ENCODE data around the gene PILRA.
"Not testable (repeated sequence)": the region's sequence is repeated elsewhere in the genome, so short reads cannot be mapped to it uniquely, and the experiment has no call there.

Gene PILRA

GRCh38 chr7:100373870-100374598 lies 747 bp downstream of the PILRA start:
- 82% methylated on average over 13 of the region's 15 CpGs for WGBS

GRCh38 chr7:100374601-100375000 lies 1.3 kb downstream of the PILRA start:
- H4K8ac ChIP-seq (ENCODE audit: low read length): no peak overlapping the region
- no peak overlapping the region for H2AFZ ChIP-seq (ENCODE audit: low read depth, low read length)
- H3K27ac ChIP-seq (ENCODE audit: low read length, poor library complexity, severe bottlenecking): no peak overlapping the region
- no peak overlapping the region for H2BK12ac ChIP-seq (ENCODE audit: low read length in 2 of 2)
- H3K4me1 ChIP-seq (ENCODE audit: control insufficient read depth, insufficient read depth, low read depth, low read length): peaks cover 16% of the 10 kb centered on the region
- H4K91ac ChIP-seq (ENCODE audit: low read length): no peak overlapping the region
- H3K4me2 ChIP-seq (ENCODE audit: low read length, poor library complexity, severe bottlenecking): no peak overlapping the region
- no peak for DNase-seq
- H3K23ac ChIP-seq (ENCODE audit: low read length in 2 of 2): no peak overlapping the region
- no peak overlapping the region for H2BK5ac ChIP-seq (ENCODE audit: low read depth, low read length, poor library complexity, severe bottlenecking)
- H3K27me3 ChIP-seq (ENCODE audit: control insufficient read depth in 1 of 2, insufficient read depth in 1 of 2, low read length in 2 of 2): peaks cover 0 to 4% of the 10 kb centered on the region in 2 experiments
- no peak overlapping the region for H3K18ac ChIP-seq (ENCODE audit: low read depth in 1 of 2, low read length in 2 of 2)
- no peak overlapping the region for H2BK120ac ChIP-seq (ENCODE audit: low read depth, low read length)
- H3K4ac ChIP-seq (ENCODE audit: low read depth in 1 of 2, low read length in 2 of 2): peak overlapping the region in 1 of 2 experiments; percentile 39
- no peaks in the 10 kb centered on the region for H3K36me3 ChIP-seq (ENCODE audit: control insufficient read depth in 1 of 2, insufficient read depth in 2 of 2, low read depth in 1 of 2, low read length in 2 of 2)
- H3K79me1 ChIP-seq (replicated peaks; ENCODE audit: low read length, poor library complexity, severe bottlenecking): no peaks in the 10 kb centered on the region
- no peak overlapping the region for H2BK15ac ChIP-seq (ENCODE audit: low read depth, poor library complexity, severe bottlenecking)
- H3K9me3 ChIP-seq (ENCODE audit: control insufficient read depth, low read length): no peaks in the 10 kb centered on the region
- no peak overlapping the region for H3K4me3 ChIP-seq (ENCODE audit: insufficient read depth in 1 of 2, low read depth in 1 of 2, low read length in 2 of 2)
- 76% methylated on average over 5 of the region's 5 CpGs for WGBS
- no peak overlapping the region for H2AK5ac ChIP-seq (ENCODE audit: low read length, severe bottlenecking)
- H3K14ac ChIP-seq (ENCODE audit: low read length in 2 of 2): no peak overlapping the region
- no peak overlapping the region for H3K9ac ChIP-seq (ENCODE audit: low read length)

More at GRCh38 chr7:100373870-100374598, 747 bp downstream of the PILRA start:
- not testable (repeated sequence) for H2BK120ac ChIP-seq (ENCODE audit: low read depth, low read length); DNase-seq; H3K79me1 ChIP-seq (replicated peaks; ENCODE audit: low read length, poor library complexity, severe bottlenecking); H3K36me3 ChIP-seq (ENCODE audit: control insufficient read depth in 1 of 2, insufficient read depth in 2 of 2, low read depth in 1 of 2, low read length in 2 of 2); H3K27me3 ChIP-seq (ENCODE audit: control insufficient read depth in 1 of 2, insufficient read depth in 1 of 2, low read length in 2 of 2); H2AFZ ChIP-seq (ENCODE audit: low read depth, low read length); H3K14ac ChIP-seq (ENCODE audit: low read length in 2 of 2); H2BK5ac ChIP-seq (ENCODE audit: low read depth, low read length, poor library complexity, severe bottlenecking); H3K27ac ChIP-seq (ENCODE audit: low read length, poor library complexity, severe bottlenecking); H2BK12ac ChIP-seq (ENCODE audit: low read length in 2 of 2); H3K4ac ChIP-seq (ENCODE audit: low read depth in 1 of 2, low read length in 2 of 2); H2BK15ac ChIP-seq (ENCODE audit: low read depth, poor library complexity, severe bottlenecking); H4K8ac ChIP-seq (ENCODE audit: low read length); H3K9me3 ChIP-seq (ENCODE audit: control insufficient read depth, low read length); H3K4me3 ChIP-seq (ENCODE audit: insufficient read depth in 1 of 2, low read depth in 1 of 2, low read length in 2 of 2); H3K18ac ChIP-seq (ENCODE audit: low read depth in 1 of 2, low read length in 2 of 2); H3K23ac ChIP-seq (ENCODE audit: low read length in 2 of 2); H3K9ac ChIP-seq (ENCODE audit: low read length); H3K4me2 ChIP-seq (ENCODE audit: low read length, poor library complexity, severe bottlenecking); H2AK5ac ChIP-seq (ENCODE audit: low read length, severe bottlenecking); H4K91ac ChIP-seq (ENCODE audit: low read length)
- H3K4me1 ChIP-seq (ENCODE audit: control insufficient read depth, insufficient read depth, low read depth, low read length): peaks cover 16% of the 10 kb centered on the region

- Histone ChIP-seq H3K27me3 (ENCODE audit: control insufficient read depth in 1 of 2, insufficient read depth in 1 of 2, low read length in 2 of 2) (peaks cover 0 to 4% of the 10 kb centered on the region in 2 experiments), H3K14ac (ENCODE audit: low read length in 2 of 2) (no peak overlapping the region), H3K4me2 (ENCODE audit: low read length, poor library complexity, severe bottlenecking) (no peak overlapping the region), H3K27ac (ENCODE audit: low read length, poor library complexity, severe bottlenecking) (no peak overlapping the region), H3K9me3 (ENCODE audit: control insufficient read depth, low read length) (no peaks in the 10 kb centered on the region), H3K36me3 (ENCODE audit: control insufficient read depth in 1 of 2, insufficient read depth in 2 of 2, low read depth in 1 of 2, low read length in 2 of 2) (no peaks in the 10 kb centered on the region), H3K4me1 (ENCODE audit: control insufficient read depth, insufficient read depth, low read depth, low read length) (peaks cover 16% of the 10 kb centered on the region), H2BK15ac (ENCODE audit: low read depth, poor library complexity, severe bottlenecking) (no peak overlapping the region), H4K8ac (ENCODE audit: low read length) (no peak overlapping the region), H2AFZ (ENCODE audit: low read depth, low read length) (no peak overlapping the region), H4K91ac (ENCODE audit: low read length) (no peak overlapping the region), H2BK5ac (ENCODE audit: low read depth, low read length, poor library complexity, severe bottlenecking) (no peak overlapping the region), H3K4me3 (ENCODE audit: insufficient read depth in 1 of 2, low read depth in 1 of 2, low read length in 2 of 2) (no peak overlapping the region), H2BK12ac (ENCODE audit: low read length in 2 of 2) (no peak overlapping the region), H2AK5ac (ENCODE audit: low read length, severe bottlenecking) (no peak overlapping the region), H3K4ac (ENCODE audit: low read depth in 1 of 2, low read length in 2 of 2) (no peak overlapping the region), H3K23ac (ENCODE audit: low read length in 2 of 2) (no peak overlapping the region), H2BK120ac (ENCODE audit: low read depth, low read length) (no peak overlapping the region), H3K9ac (ENCODE audit: low read length) (no peak overlapping the region), H3K79me1 (replicated peaks; ENCODE audit: low read length, poor library complexity, severe bottlenecking) (no peaks in the 10 kb centered on the region), H3K18ac (ENCODE audit: low read depth in 1 of 2, low read length in 2 of 2) (no peak overlapping the region)
- no peak for DNase-seq
- WGBS: 98% methylated on average over 3 of the region's 3 CpGs
These were observed 2.8 kb downstream of the PILRA start for GRCh38 chr7:100376066-100376465.

- H2BK12ac ChIP-seq (ENCODE audit: low read length in 2 of 2): no peak overlapping the region
These were observed 4.9 kb downstream of the PILRA start for GRCh38 chr7:100378114-100378755.

More at GRCh38 chr7:100378114-100378755, 4.9 kb downstream of the PILRA start:
- Histone ChIP-seq H2BK15ac (ENCODE audit: low read depth, poor library complexity, severe bottlenecking) (no peak overlapping the region), H3K23ac (ENCODE audit: low read length in 2 of 2) (no peak overlapping the region), H3K14ac (ENCODE audit: low read length in 2 of 2) (no peak overlapping the region), H3K36me3 (ENCODE audit: control insufficient read depth in 1 of 2, insufficient read depth in 2 of 2, low read depth in 1 of 2, low read length in 2 of 2) (no peaks in the 10 kb centered on the region), H3K9me3 (ENCODE audit: control insufficient read depth, low read length) (no peaks in the 10 kb centered on the region), H2AK5ac (ENCODE audit: low read length, severe bottlenecking) (no peak overlapping the region), H3K4me3 (ENCODE audit: insufficient read depth in 1 of 2, low read depth in 1 of 2, low read length in 2 of 2) (no peak overlapping the region), H3K18ac (ENCODE audit: low read depth in 1 of 2, low read length in 2 of 2) (no peak overlapping the region), H4K91ac (ENCODE audit: low read length) (no peak overlapping the region), H3K79me1 (replicated peaks; ENCODE audit: low read length, poor library complexity, severe bottlenecking) (no peaks in the 10 kb centered on the region), H3K27me3 (ENCODE audit: control insufficient read depth in 1 of 2, insufficient read depth in 1 of 2, low read length in 2 of 2) (peaks cover 4 to 5% of the 10 kb centered on the region in 2 experiments), H2AFZ (ENCODE audit: low read depth, low read length) (no peak overlapping the region), H2BK120ac (ENCODE audit: low read depth, low read length) (no peak overlapping the region), H2BK5ac (ENCODE audit: low read depth, low read length, poor library complexity, severe bottlenecking) (no peak overlapping the region), H3K9ac (ENCODE audit: low read length) (no peak overlapping the region), H3K4me1 (ENCODE audit: control insufficient read depth, insufficient read depth, low read depth, low read length) (peaks cover 10% of the 10 kb centered on the region), H3K4me2 (ENCODE audit: low read length, poor library complexity, severe bottlenecking) (no peak overlapping the region), H4K8ac (ENCODE audit: low read length) (no peak overlapping the region), H3K27ac (ENCODE audit: low read length, poor library complexity, severe bottlenecking) (no peak overlapping the region), H3K4ac (ENCODE audit: low read depth in 1 of 2, low read length in 2 of 2) (no peak overlapping the region)
- 92% methylated on average over 3 of the region's 4 CpGs for WGBS
- DNase-seq: no peak
